HG02884 (cell line): ENCODE results near the gene PCDHA4.

Experiments
- ATAC-seq: cut with Tn5 transposase; IDR thresholded peaks from one replicate; pipeline ENCODE4 v1.9.1; 2021; ENCODE audit warnings: mild to moderate bottlenecking, moderate library complexity; ENCODE audit not compliant: unreplicated experiment

Gene PCDHA4

DNA sequence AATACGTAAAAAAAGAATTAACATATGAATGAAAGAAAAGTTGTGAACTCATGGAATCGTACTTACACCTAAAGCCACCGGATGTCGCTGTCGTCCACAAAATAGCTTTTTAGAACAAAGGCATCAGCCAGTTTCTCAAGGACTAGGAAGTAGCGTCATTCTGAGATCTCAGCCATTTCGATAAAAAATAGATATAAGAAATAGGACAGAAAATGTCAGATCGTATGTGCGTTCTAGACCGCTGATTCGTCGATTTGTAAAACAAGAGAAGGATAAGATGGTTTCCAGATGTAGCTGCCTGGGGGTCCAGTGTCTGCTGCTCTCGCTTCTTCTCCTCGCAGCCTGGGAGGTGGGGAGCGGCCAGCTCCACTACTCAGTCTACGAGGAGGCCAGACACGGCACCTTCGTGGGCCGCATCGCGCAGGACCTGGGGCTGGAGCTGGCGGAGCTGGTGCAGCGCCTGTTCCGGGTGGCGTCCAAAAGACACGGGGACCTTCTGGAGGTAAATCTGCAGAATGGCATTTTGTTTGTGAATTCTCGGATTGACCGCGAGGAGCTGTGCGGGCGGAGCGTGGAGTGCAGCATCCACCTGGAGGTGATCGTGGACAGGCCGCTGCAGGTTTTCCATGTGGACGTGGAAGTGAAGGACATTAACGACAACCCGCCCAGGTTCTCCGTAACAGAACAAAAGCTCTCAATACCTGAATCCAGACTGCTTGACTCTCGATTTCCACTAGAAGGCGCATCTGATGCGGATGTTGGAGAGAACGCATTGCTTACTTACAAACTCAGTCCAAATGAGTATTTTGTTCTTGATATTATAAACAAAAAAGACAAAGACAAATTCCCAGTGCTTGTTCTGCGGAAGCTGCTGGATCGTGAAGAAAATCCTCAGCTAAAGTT is 49.2 kb downstream of the PCDHA4 start, which contains the start of gene PCDHA10:
Gene PCDHA10, plus strand, starts transcription at position 126 of the 903 bp plus-strand sequence. Its CDS starts 152 bp downstream, at position 278.
- ATAC-seq, result no peak

DNA sequence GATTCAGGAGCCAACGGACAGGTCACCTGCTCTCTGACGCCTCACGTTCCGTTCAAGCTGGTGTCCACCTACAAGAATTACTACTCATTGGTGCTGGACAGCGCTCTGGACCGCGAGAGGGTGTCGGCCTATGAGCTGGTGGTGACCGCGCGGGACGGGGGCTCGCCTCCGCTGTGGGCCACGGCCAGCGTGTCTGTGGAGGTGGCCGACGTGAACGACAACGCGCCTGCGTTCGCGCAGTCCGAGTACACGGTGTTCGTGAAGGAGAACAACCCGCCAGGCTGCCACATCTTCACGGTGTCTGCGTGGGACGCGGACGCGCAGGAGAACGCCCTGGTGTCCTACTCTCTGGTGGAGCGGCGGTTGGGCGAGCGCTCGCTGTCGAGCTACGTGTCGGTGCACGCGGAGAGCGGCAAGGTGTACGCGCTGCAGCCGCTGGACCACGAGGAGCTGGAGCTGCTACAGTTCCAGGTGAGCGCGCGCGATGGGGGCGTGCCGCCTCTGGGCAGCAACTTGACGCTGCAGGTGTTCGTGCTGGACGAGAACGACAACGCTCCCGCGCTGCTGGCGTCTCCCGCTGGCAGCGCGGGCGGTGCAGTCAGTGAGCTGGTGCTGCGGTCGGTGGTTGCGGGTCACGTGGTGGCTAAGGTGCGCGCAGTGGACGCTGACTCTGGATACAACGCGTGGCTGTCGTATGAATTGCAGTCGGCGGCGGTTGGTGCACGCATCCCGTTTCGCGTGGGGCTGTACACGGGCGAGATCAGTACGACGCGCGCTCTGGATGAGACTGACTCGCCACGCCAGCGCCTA is 50.5 kb downstream of the PCDHA4 start:
- ATAC-seq, result no peak

DNA sequence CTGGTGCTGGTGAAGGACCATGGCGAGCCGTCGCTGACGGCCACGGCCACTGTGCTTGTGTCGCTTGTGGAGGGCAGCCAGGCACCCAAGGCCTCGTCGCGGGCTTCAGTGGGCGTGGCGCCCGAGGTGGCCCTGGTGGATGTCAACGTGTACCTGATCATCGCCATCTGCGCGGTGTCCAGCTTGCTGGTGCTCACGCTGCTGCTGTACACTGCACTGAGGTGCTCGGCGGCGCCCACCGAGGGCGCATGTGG is 51.0 kb downstream of the PCDHA4 start:
- ATAC-seq, result no peak

DNA sequence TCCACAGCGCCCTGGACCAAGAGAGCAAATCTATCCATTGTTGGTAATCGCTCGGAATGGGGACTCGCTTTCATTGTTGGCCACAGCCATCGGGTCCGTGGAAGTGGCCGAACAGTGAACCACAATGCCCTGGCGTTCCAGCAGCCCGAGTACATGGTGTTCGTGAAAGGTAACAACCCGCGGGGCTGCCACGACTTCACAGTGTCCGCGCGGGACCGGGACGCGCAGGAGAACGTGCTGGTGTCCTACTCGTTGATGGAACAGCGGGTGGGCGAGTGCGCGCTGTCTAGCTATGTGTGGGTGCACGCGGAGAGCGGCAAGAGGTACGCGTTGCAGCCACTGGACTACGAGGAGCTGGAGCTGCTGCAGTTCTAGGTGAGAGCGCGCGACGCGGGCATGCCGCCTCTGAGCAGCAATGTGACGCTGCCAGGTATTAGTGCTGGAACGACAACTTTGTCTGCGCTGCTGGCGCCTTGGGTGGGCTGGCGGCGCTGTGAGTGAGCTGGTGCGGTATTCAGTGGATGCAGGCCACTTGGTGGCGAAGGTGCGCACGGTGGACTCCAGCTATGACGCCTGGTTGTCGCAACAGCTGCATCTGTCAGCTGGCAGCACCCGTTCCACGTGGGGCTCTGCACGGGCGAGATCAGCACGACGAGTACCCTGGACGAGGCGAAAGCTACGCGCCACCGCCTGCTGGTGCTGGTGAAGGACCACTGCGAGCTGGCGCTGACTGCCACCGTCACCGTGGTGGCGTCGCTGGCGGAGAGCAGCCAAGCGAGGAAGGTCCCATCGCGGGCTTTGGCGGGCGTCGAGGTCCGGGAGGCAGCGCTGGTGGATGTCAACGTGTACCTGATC is 55.8 kb downstream of the PCDHA4 start:
- no peak for ATAC-seq
